HepG2 (cell line): Measurements from ENCODE around the gene OGT. TPM values are rescaled to one million over a fixed set of nuclear protein-coding genes. Genes with fewer than 3 reads are reported as not detected.

Source experiments
- CBX2 ChIP-seq, 2 experiments: fragments of 200-600 bp in 1 of 2; sonication (generic); formaldehyde crosslinking in 1 of 2; IDR thresholded peaks; 2 replicates each; pipeline versions ENCODE4 v1.7.0 to v1.8.1; 2018 to 2022; ENCODE audit warnings: low read depth in 2 of 2, low read length in 1 of 2, mild to moderate bottlenecking in 1 of 2, missing genetic modification reagents in 1 of 2
- HIVEP1 ChIP-seq: sonication (generic); formaldehyde crosslinking; IDR thresholded peaks from 2 replicates; pipeline ENCODE4 v1.4.0; 2020; ENCODE audit warnings: mild to moderate bottlenecking, missing genetic modification reagents
- HNRNPK ChIP-seq: fragments of 200-400 bp; formaldehyde crosslinking; IDR thresholded peaks from 2 replicates; pipeline ENCODE4 v1.6.1; 2018; ENCODE audit warnings: low read length, low read depth, moderate library complexity, mild to moderate bottlenecking; ENCODE audit not compliant: poor library complexity, severe bottlenecking
- PCBP1 ChIP-seq: fragments of 200-400 bp; formaldehyde crosslinking; IDR thresholded peaks from 2 replicates; pipeline ENCODE4 v1.6.1; 2017; ENCODE audit warnings: mild to moderate bottlenecking, low read depth, low read length, borderline replicate concordance
- SAFB2 ChIP-seq: sonication (generic); formaldehyde crosslinking; IDR thresholded peaks from 2 replicates; pipeline ENCODE4 v1.5.1; 2020; ENCODE audit warnings: missing genetic modification reagents, low read depth, mild to moderate bottlenecking, borderline replicate concordance
- SSRP1 ChIP-seq: IDR thresholded peaks from 2 replicates; pipeline ENCODE4 v1.6.1; 2016; ENCODE audit warnings: control low read depth
- ZBTB38 ChIP-seq: sonication (generic); formaldehyde crosslinking; IDR thresholded peaks from 2 replicates; pipeline ENCODE4 v1.5.1; 2020; ENCODE audit warnings: mild to moderate bottlenecking, missing genetic modification reagents
- ZNF207 ChIP-seq: fragments of 450-650 bp; IDR thresholded peaks from 2 replicates; pipeline ENCODE4 v1.6.1; 2016; ENCODE audit warnings: antibody characterized with exemption, borderline replicate concordance
- ZNF335 ChIP-seq: sonication (generic); formaldehyde crosslinking; IDR thresholded peaks from 2 replicates; pipeline ENCODE4 v1.4.0; 2020; ENCODE audit warnings: missing genetic modification reagents
- ZNF546 ChIP-seq: sonication (generic); formaldehyde crosslinking; conservative IDR thresholded peaks from 2 replicates; pipeline ENCODE4 v1.8.1; 2023; ENCODE audit warnings: mild to moderate bottlenecking, missing genetic modification reagents
- ZNF629 ChIP-seq: sonication (generic); formaldehyde crosslinking; conservative IDR thresholded peaks from 2 replicates; pipeline ENCODE4 v1.5.0; 2020; ENCODE audit warnings: missing genetic modification reagents
- ZNF652 ChIP-seq: IDR thresholded peaks from 2 replicates; pipeline ENCODE4 v1.6.1; 2016; ENCODE audit warnings: low read depth, borderline replicate concordance
- ZSCAN25 ChIP-seq: sonication (generic); formaldehyde crosslinking; IDR thresholded peaks from 2 replicates; pipeline ENCODE4 v1.8.0; 2022; ENCODE audit warnings: mild to moderate bottlenecking, missing genetic modification reagents
- polyA plus RNA-seq, 8 experiments: library from polyadenylated mRNA; depleted of rRNA in 3 of 8; stranded (reverse) in 7 of 8; unstranded in 1 of 8; fragments of >200 nt; fragmentation: Illumina TruSeq in 4 of 8; extraction: Trizol in 4 of 8; gene quantifications; 2 replicates each; pipeline versions ENCODE4 v1.2.1 to v1.2.3, GENCODE V29; 2011 to 2016; ENCODE audit warnings: low read depth in 4 of 8, missing spikeins in 1 of 8, mixed read lengths in 1 of 8; ENCODE audit not compliant: insufficient read depth in 1 of 8
- total RNA-seq, 5 experiments: library from RNA; depleted of rRNA; stranded (reverse); fragments of >200 nt; fragmentation: Illumina TruSeq; extraction: Trizol; gene quantifications; 2 replicates each; pipeline ENCODE4 v1.2.3, GENCODE V29; 2016; ENCODE audit warnings: low read depth in 1 of 5
- TF ChIP-seq, protein P1 (sequence below): sonication (generic); formaldehyde crosslinking; IDR thresholded peaks from 2 replicates; pipeline ENCODE4 v1.8.0; 2022; ENCODE audit warnings: missing genetic modification reagents, mild to moderate bottlenecking, inconsistent platforms, borderline replicate concordance
- TF ChIP-seq, protein P2 (sequence below): sonication (generic); formaldehyde crosslinking; IDR thresholded peaks from 2 replicates; pipeline ENCODE4 v1.4.0; 2020; ENCODE audit warnings: missing genetic modification reagents
- TF ChIP-seq, protein P3 (sequence below): IDR thresholded peaks from 2 replicates; pipeline ENCODE4 v1.6.1; 2016; ENCODE audit warnings: mild to moderate bottlenecking
- TF ChIP-seq, protein P4 (sequence below): sonication (generic); formaldehyde crosslinking; IDR thresholded peaks from 2 replicates; pipeline ENCODE4 v1.5.0; 2020; ENCODE audit warnings: missing genetic modification reagents
- TF ChIP-seq, protein P5 (sequence below): sonication (generic); formaldehyde crosslinking; IDR thresholded peaks from 2 replicates; pipeline ENCODE4 v1.4.0; 2020; ENCODE audit warnings: missing genetic modification reagents, borderline replicate concordance

Gene OGT
- total and polyA plus RNA-seq, 2 of the 13 experiments (the other 11 are each of a cell fraction or from before 2014, with no cell fraction given): 71.7 to 463 TPM

DNA sequence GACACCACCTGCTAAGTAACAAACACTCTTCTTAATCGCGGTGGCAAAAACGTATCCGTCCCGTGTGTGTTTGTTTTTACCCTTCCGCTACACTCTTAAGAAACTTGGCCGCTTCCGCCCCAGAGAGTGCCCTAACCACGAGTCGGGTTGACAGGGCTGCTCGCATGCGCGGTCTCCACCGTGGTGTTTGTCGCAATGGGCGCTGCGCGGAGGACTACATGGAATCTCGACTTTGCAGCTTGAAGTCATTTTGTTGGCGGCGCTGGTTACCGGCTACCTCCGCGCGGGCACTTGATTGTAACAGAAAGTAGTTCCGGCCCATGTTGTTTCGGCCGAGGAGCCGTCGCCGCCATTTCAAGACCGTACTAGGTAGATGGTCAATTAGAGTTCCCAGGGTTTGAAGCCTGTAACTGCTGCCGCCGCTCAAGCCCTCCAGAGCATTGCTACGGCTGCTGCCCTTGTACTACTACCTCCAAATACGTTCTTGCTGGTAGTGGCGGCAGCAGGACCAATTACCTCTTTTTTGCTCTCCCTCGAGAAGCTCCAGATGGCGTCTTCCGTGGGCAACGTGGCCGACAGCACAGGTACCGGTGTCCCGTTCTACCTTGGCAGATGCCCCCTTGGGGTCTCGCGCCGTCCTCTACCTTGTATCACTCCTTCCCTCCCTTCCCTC, at the start of gene OGT (continued):
- no peak for TF ChIP-seq CBX2 (IDR thresholded peaks at IDR 0.05; ENCODE audit: low read depth, low read length)
- TF ChIP-seq CBX2 (CRISPR knock-in tag; IDR thresholded peaks at IDR 0.05; ENCODE audit: low read depth): no peak
- TF ChIP-seq, protein P1, sequence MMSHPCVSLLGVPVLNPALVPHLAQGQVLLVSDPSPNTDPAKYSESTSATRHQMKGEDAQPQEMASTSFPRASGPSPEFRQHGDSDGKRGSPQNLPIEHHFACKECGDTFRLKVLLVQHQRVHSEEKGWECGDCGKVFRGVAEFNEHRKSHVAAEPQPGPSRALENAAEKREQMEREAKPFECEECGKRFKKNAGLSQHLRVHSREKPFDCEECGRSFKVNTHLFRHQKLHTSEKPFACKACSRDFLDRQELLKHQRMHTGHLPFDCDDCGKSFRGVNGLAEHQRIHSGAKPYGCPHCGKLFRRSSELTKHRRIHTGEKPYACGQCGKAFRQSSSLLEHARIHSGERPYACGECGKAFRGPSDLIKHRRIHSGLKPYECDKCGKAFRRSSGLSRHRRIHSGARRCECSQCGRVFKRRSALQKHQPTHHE (CRISPR knock-in tag): peak; percentile 48; the same call in 1 of the 2 replicates
- no peak for TF ChIP-seq SSRP1 (CRISPR knock-in tag)
- TF ChIP-seq ZNF652 (CRISPR knock-in tag): no peak
- peak; percentile 50; the same call in 1 of the 2 replicates for TF ChIP-seq ZSCAN25
- TF ChIP-seq ZNF335 (CRISPR knock-in tag): 0 out of 2 replicates have a peak, but pooled peaks have one; percentile 34
- peak; percentile 99 for TF ChIP-seq PCBP1
- TF ChIP-seq ZNF546: no peak
- TF ChIP-seq, protein P2, sequence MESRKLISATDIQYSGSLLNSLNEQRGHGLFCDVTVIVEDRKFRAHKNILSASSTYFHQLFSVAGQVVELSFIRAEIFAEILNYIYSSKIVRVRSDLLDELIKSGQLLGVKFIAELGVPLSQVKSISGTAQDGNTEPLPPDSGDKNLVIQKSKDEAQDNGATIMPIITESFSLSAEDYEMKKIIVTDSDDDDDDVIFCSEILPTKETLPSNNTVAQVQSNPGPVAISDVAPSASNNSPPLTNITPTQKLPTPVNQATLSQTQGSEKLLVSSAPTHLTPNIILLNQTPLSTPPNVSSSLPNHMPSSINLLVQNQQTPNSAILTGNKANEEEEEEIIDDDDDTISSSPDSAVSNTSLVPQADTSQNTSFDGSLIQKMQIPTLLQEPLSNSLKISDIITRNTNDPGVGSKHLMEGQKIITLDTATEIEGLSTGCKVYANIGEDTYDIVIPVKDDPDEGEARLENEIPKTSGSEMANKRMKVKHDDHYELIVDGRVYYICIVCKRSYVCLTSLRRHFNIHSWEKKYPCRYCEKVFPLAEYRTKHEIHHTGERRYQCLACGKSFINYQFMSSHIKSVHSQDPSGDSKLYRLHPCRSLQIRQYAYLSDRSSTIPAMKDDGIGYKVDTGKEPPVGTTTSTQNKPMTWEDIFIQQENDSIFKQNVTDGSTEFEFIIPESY (CRISPR knock-in tag): peak; percentile 17; the same call in 1 of the 2 replicates
- TF ChIP-seq HIVEP1 (CRISPR knock-in tag): no peak
- TF ChIP-seq HNRNPK: no peak
- TF ChIP-seq, protein P3, sequence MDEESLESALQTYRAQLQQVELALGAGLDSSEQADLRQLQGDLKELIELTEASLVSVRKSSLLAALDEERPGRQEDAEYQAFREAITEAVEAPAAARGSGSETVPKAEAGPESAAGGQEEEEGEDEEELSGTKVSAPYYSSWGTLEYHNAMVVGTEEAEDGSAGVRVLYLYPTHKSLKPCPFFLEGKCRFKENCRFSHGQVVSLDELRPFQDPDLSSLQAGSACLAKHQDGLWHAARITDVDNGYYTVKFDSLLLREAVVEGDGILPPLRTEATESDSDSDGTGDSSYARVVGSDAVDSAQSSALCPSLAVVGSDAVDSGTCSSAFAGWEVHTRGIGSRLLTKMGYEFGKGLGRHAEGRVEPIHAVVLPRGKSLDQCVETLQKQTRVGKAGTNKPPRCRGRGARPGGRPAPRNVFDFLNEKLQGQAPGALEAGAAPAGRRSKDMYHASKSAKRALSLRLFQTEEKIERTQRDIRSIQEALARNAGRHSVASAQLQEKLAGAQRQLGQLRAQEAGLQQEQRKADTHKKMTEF (CRISPR knock-in tag): peak; percentile 96
- no peak for TF ChIP-seq SAFB2 (CRISPR knock-in tag)
- peak; percentile 45 for TF ChIP-seq ZNF629 (CRISPR knock-in tag)
- TF ChIP-seq, protein P4, sequence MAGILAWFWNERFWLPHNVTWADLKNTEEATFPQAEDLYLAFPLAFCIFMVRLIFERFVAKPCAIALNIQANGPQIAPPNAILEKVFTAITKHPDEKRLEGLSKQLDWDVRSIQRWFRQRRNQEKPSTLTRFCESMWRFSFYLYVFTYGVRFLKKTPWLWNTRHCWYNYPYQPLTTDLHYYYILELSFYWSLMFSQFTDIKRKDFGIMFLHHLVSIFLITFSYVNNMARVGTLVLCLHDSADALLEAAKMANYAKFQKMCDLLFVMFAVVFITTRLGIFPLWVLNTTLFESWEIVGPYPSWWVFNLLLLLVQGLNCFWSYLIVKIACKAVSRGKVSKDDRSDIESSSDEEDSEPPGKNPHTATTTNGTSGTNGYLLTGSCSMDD: no peak
- TF ChIP-seq, protein P5, sequence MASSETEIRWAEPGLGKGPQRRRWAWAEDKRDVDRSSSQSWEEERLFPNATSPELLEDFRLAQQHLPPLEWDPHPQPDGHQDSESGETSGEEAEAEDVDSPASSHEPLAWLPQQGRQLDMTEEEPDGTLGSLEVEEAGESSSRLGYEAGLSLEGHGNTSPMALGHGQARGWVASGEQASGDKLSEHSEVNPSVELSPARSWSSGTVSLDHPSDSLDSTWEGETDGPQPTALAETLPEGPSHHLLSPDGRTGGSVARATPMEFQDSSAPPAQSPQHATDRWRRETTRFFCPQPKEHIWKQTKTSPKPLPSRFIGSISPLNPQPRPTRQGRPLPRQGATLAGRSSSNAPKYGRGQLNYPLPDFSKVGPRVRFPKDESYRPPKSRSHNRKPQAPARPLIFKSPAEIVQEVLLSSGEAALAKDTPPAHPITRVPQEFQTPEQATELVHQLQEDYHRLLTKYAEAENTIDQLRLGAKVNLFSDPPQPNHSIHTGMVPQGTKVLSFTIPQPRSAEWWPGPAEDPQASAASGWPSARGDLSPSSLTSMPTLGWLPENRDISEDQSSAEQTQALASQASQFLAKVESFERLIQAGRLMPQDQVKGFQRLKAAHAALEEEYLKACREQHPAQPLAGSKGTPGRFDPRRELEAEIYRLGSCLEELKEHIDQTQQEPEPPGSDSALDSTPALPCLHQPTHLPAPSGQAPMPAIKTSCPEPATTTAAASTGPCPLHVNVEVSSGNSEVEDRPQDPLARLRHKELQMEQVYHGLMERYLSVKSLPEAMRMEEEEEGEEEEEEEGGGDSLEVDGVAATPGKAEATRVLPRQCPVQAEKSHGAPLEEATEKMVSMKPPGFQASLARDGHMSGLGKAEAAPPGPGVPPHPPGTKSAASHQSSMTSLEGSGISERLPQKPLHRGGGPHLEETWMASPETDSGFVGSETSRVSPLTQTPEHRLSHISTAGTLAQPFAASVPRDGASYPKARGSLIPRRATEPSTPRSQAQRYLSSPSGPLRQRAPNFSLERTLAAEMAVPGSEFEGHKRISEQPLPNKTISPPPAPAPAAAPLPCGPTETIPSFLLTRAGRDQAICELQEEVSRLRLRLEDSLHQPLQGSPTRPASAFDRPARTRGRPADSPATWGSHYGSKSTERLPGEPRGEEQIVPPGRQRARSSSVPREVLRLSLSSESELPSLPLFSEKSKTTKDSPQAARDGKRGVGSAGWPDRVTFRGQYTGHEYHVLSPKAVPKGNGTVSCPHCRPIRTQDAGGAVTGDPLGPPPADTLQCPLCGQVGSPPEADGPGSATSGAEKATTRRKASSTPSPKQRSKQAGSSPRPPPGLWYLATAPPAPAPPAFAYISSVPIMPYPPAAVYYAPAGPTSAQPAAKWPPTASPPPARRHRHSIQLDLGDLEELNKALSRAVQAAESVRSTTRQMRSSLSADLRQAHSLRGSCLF: no peak
- peak; percentile 23; the same call in 1 of the 2 replicates for TF ChIP-seq ZBTB38 (CRISPR knock-in tag)
- no peak for TF ChIP-seq ZNF207
